HK-2 (cell line): ENCODE results near the gene SMOC2.
"Not testable (repeated sequence)": the region's sequence is repeated elsewhere in the genome, so short reads cannot be mapped to it uniquely, and the experiment has no call there.

Experiments
- DNase-seq: peaks from one replicate; pipeline ENCODE4 v3.0.0-alpha.2; 2018; ENCODE audit not compliant: unreplicated experiment

The SMOC2 gene

GRCh38 chr6:168678588-168678987 is 237.6 kb downstream of the SMOC2 start:
- no peak for DNase-seq

- no peak for DNase-seq
Measured at GRCh38 chr6:168681748-168682147, 240.8 kb downstream of the SMOC2 start.

GRCh38 chr6:168683621-168684020 is 242.6 kb downstream of the SMOC2 start:
- no peak for DNase-seq

DNA sequence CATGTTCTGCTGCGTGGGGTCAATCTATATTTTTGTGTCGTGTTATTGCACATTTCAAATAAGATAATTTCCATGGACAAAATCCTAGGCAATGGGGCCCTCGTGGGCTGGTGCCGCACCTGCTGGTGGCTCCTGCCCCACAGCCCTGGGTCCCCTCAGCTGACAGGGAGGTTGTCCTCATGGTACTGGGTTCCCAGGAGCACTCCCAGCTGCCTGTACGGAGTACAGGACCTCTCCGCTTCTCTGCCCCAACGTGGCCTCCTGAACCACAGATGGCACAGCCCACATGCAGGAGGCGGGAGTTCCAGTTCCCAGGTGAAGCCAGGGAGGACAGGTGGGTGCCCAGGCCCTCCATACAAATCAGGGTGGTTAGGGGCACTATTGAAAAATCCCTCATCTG is 243.5 kb downstream of the SMOC2 start:
- no peak for DNase-seq

DNA sequence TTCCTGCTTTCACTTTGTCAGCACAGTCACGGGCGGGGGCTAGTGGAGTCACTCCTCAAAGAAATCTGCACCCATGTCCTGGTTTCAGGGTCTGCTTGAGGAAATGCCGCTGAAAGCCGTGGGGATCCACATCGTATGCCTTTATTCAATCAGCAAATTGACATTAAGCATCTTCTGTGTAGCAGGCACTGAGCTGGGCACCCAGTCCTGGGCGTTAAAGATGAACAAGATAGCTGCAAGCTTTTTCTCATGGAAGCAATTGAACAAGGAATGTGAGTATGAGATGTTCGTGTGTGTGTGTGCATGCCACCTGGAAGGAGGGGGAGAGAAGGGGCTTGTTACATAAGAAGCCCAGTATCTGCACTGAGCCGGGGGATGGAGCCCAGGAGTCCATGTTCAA is 243.9 kb downstream of the SMOC2 start:
- DNase-seq = no peak

- no peak for DNase-seq
Measured at GRCh38 chr6:168686029-168686738, 245.2 kb downstream of the SMOC2 start.

GRCh38 chr6:168686831-168687730 is 246.1 kb downstream of the SMOC2 start:
- no peak for DNase-seq

GRCh38 chr6:168690271-168690670 is 249.3 kb downstream of the SMOC2 start:
- no peak for DNase-seq

GRCh38 chr6:168691774-168692173 is 250.8 kb downstream of the SMOC2 start:
- no peak for DNase-seq

GRCh38 chr6:168692193-168692914 is 251.4 kb downstream of the SMOC2 start:
- DNase-seq = no peak

GRCh38 chr6:168692915-168693257 is 251.9 kb downstream of the SMOC2 start:
- DNase-seq = not testable (repeated sequence)

GRCh38 chr6:168694797-168695196 is 253.8 kb downstream of the SMOC2 start:
- DNase-seq = not testable (repeated sequence)

DNA sequence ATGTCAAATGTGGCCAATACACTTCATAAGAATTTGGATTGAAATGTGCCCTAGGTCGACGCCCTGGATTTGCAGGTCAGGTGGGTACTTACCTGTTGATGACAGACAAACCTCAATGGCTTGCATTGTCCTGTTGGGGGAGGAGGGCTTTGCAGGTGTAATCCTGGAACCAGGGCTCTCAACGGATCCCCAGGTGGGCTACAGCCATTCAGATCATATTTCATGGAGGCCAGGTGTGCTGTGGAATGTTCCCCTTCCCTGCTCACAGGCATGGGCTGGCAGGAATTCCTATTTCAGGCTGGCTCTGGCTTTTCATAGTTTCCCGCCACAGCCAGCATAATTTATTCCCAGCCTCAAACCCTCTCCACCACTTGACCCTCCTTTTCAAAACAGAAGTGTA is 254.7 kb downstream of the SMOC2 start:
- no peak for DNase-seq

DNA sequence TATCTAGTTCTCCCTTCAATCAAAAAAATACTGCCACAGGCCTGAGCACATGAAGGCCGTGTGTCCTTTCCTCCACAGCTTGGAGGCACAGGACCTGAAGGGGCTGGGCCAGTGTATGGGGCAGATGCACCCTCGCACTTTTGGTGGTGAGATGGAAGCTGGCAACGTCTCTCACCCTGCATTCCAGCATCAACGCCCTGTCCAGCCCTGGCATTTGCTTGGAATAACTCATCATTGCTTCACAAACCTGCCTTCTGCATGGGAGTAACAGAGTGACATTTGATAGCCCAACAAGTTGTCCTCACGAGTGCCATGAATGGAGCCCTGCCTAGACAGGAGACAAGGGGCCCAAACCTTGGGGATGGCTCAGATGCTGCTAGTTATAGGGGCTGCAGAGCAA is 257.9 kb downstream of the SMOC2 start:
- no peak for DNase-seq

- no peak for DNase-seq
Measured at GRCh38 chr6:168699631-168700295, 258.8 kb downstream of the SMOC2 start.

DNA sequence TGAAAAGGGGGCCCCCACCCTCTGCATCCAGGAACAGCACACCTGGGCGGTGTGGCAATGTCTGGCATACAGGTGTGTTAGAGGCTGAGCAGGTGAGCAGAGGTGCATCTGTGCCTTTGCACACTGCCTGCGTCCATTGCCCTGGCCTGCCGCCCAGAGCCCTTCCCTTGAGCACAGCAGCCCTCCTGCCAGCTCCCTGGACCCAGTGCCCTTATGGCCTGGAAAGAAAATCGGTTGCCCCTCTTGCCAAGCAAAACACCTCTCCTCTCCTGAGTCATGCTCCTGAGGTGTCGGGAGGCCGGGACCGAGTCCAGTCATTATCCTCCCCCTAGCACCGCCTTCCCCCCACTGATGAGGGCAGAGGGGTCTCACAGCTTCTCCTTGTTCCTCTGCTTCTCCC is 259.9 kb downstream of the SMOC2 start:
- DNase-seq = no peak

DNA sequence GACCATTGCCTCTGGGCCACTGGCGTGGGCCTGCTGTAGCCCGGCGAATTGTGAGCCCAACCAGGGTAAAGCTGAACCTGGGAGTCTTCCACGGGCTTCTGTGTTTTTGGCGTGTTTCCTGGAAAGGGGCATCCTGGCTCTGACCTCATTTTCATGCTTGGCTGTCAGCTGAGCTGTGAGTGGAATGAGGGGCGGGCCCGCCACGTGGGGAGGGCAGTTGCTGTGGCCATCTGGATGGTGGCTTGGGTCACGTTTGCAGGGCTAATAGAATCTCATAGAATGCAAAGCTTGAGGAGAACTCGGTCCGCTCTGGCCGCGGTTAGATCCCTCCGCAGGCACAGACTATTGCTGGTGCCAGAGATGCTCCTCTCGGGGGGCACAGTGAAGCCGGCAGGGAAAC is 263.0 kb downstream of the SMOC2 start:
- DNase-seq = no peak

GRCh38 chr6:168704678-168705077 is 263.7 kb downstream of the SMOC2 start:
- DNase-seq = no peak

DNA sequence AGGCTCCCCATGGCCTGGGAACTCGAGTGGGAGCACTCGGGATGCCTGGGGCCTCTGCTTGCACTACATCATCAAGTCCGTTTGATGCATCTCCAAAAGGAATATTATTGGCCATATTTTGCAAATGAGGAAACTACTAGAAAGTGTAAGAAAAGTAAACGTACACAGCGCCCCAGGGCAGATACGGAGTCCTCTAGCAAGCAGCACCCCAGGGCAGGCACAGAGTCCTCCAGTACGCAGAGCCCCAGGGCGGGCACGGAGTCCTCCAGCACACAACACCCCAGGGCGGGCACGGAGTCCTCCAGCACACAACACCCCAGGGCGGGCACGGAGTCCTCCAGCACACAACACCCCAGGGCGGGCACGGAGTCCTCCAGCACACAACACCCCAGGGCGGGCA is 264.3 kb downstream of the SMOC2 start:
- DNase-seq = not testable (repeated sequence)

DNA sequence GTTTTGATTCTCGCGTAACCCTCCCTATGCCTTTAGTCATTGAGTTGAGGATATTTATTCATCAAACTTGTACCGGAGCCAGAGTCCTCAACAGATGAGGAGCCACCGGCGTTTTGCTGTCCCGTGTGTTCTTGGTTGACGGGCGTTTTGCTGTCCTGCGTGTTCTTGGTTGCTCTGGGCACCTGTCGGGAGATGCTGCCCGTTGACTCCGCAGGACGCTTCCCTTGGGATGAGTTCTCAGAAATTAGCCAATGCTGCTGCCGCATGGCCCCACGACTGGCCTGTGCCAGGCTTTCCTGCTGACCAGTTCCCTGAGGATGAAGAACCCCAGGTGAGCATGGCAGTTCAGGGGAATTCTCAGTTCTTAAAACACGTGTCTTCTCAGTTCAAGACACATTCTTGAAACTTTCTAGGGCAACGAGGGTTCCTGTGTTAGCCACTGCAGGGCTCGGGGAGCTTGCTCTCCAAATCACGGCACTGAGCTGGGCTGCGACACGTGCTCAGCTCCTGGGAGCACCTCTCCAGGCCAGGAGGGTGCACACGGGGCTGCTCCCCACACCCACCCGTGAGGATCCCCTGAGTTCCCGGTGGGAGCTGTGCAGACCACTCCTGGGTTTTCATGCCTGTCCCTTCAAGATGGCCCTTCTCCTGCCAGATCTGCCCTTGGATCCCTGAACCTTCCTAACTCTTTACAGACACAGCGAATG is 265.6 kb downstream of the SMOC2 start:
- no peak for DNase-seq

DNA sequence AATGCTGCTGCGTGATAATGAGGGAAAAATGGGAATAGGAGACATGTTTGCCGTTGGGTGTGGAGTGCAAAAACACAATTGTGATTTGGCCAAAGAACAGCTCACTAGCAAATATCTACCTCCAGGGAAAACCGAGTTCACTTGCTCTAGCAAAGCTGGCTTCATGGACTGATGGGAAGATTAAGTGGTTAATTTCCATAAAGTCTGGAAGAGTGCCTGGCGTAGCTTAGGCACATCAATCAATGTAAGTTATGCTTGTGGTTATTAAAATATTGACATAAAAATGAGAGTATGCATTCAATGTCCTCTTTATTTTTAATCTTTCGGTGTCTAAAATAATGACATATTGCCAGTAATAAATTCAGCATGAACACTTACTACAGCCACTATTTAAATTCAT is 267.5 kb downstream of the SMOC2 start:
- no peak for DNase-seq
